Aorta (tissue), 5 donors: ENCODE data around the gene CSNK1A1L. TPM values are rescaled to one million over a fixed set of nuclear protein-coding genes. Genes with fewer than 3 reads are reported as not detected.

Experiments
- ATAC-seq: fragments of 200-7000 bp; cut with Tn5 transposase; one replicate; pipeline ENCODE4 v1.9.1; 2022; ENCODE audit warnings: moderate library complexity; ENCODE audit not compliant: low FRiP score
- DNase-seq, 2 donors: peaks; one replicate each; pipeline ENCODE4 v3.0.0-alpha.2; 2020
- H3K27ac ChIP-seq, 2 donors: one replicate each; pipeline ENCODE4 v1.5.1; 2013; ENCODE audit warnings: low read length in 2 of 2, mild to moderate bottlenecking in 2 of 2, moderate library complexity in 2 of 2, control low read depth in 1 of 2, inconsistent platforms in 1 of 2, low read depth in 1 of 2
- H3K27me3 ChIP-seq, 2 donors: one replicate each; pipeline ENCODE4 v1.6.1; 2013; ENCODE audit warnings: control low read depth in 1 of 2, low read length in 1 of 2, mild to moderate bottlenecking in 1 of 2, moderate library complexity in 1 of 2; ENCODE audit not compliant: insufficient read depth in 2 of 2, control insufficient read depth in 1 of 2
- H3K36me3 ChIP-seq, 2 donors: one replicate each; pipeline ENCODE4 v1.6.1; 2013; ENCODE audit warnings: control low read depth in 1 of 2, low read length in 1 of 2, mild to moderate bottlenecking in 1 of 2; ENCODE audit not compliant: insufficient read depth in 2 of 2, control insufficient read depth in 1 of 2
- H3K4me1 ChIP-seq, 2 donors: one replicate each; pipeline ENCODE4 v1.6.1; 2013; ENCODE audit warnings: low read length in 2 of 2, control low read depth in 1 of 2, mild to moderate bottlenecking in 1 of 2, moderate library complexity in 1 of 2; ENCODE audit not compliant: insufficient read depth in 2 of 2, control insufficient read depth in 1 of 2
- H3K4me3 ChIP-seq, 2 donors: one replicate each; pipeline ENCODE4 v1.5.1; 2013; ENCODE audit warnings: low read length in 2 of 2, control low read depth in 1 of 2, mild to moderate bottlenecking in 1 of 2
- H3K9me3 ChIP-seq: one replicate; pipeline ENCODE4 v1.6.1; 2013; ENCODE audit warnings: mild to moderate bottlenecking, low read length; ENCODE audit not compliant: control insufficient read depth
- WGBS, 2 donors: extraction: QIAGEN DNeasy Blood & Tissue Kit; methylation state at CpG; one replicate each; pipeline ENCODE4 v1.1.7; 2013; 5-methylcytosine and 5-hydroxymethylcytosine counted together
- intact Hi-C, 2 donors: fragments of 100-400 bp; cut with DNase I; formaldehyde crosslinking; loops; one replicate each; pipeline versions ENCODE4 v1.14.2 to v1.15.0; 2022
- polyA plus RNA-seq, 2 donors: library from polyadenylated mRNA; stranded (reverse); fragments of 200-250 nt; gene quantifications; one replicate each; pipeline ENCODE4 v1.2.3, GENCODE V29; 2013
- total RNA-seq, 2 donors: library from RNA; stranded (reverse); fragmentation: NEBNext Ultra II Directional; extraction: Animal tissue kit (Norgen Biotek cat#: 25700); gene quantifications; one replicate each; pipeline ENCODE4 v1.2.1, GENCODE V29; 2021
- donor health status: healthy with polysubstance abuse.
- donor health status: Bipolar disorder and iron deficiency.
- donor health status: DM: no; HTN: no; CAD: no.
- donor health status: DM: no; HTN: no; CAD: no.
- donor health status: DM: yes; HTN: yes; CAD: no.

Gene CSNK1A1L
- total and polyA plus RNA-seq, 4 donors: not detected

GRCh38 chr13:37076818-37077217, 28.6 kb downstream of the CSNK1A1L start:
- WGBS, 2 donors: 95 to 98% methylated on average over 2 of the region's 2 CpGs
- ATAC-seq (no peak), DNase-seq (no peak)
- no peaks in the 10 kb centered on the region for H3K4me1 ChIP-seq
- no peak overlapping the region for H3K4me3 ChIP-seq
- no peak overlapping the region for H3K27ac ChIP-seq
- no peaks in the 10 kb centered on the region for H3K27me3 ChIP-seq
- H3K36me3 ChIP-seq: no peaks in the 10 kb centered on the region
- H3K9me3 ChIP-seq: no peaks in the 10 kb centered on the region
- intact Hi-C loops: loop anchor here in 1 of 2 donors (10.0 kb wide), 1 partner anchor 528 kb away; no protein-coding TSS in a partner anchor

GRCh38 chr13:37075164-37075563, 30.3 kb downstream of the CSNK1A1L start:
- H3K36me3 ChIP-seq: no peaks in the 10 kb centered on the region
- no peaks in the 10 kb centered on the region for H3K9me3 ChIP-seq
- no peaks in the 10 kb centered on the region for H3K27me3 ChIP-seq
- H3K4me3 ChIP-seq: no peak overlapping the region
- DNase-seq (no peak), ATAC-seq (no peak)
- no peak overlapping the region for H3K27ac ChIP-seq
- intact Hi-C loops: loop anchor here in 1 of 2 donors (10.0 kb wide), 1 partner anchor 530 kb away; no protein-coding TSS in a partner anchor
- 92 to 94% methylated on average over 2 of the region's 2 CpGs for WGBS, 2 donors
- no peaks in the 10 kb centered on the region for H3K4me1 ChIP-seq

GRCh38 chr13:37074703-37075102, 30.8 kb downstream of the CSNK1A1L start:
- ATAC-seq (no peak), DNase-seq (no peak)
- WGBS, 2 donors: 0 to 3% methylated on average over 1 of the region's 1 CpG
- Histone ChIP-seq H3K27me3 (no peaks in the 10 kb centered on the region), H3K4me3 (no peak overlapping the region), H3K27ac (no peak overlapping the region), H3K4me1 (no peaks in the 10 kb centered on the region), H3K36me3 (no peaks in the 10 kb centered on the region), H3K9me3 (no peaks in the 10 kb centered on the region)
- intact Hi-C loops: loop anchor here in 1 of 2 donors (10.0 kb wide), 1 partner anchor 530 kb away; no protein-coding TSS in a partner anchor

GRCh38 chr13:37072024-37072423, 33.4 kb downstream of the CSNK1A1L start:
- intact Hi-C loops: loop anchor here in 1 of 2 donors (10.0 kb wide), 1 partner anchor 533 kb away; no protein-coding TSS in a partner anchor
- WGBS, 2 donors: 70 to 75% methylated on average over 4 of the region's 4 CpGs

GRCh38 chr13:37070956-37071355, 34.5 kb downstream of the CSNK1A1L start:
- intact Hi-C loops: loop anchor here in 1 of 2 donors (10.0 kb wide), 1 partner anchor 534 kb away; no protein-coding TSS in a partner anchor
- Histone ChIP-seq H3K4me3 (no peak overlapping the region), H3K36me3 (no peaks in the 10 kb centered on the region), H3K27me3 (no peaks in the 10 kb centered on the region), H3K27ac (no peak overlapping the region), H3K4me1 (no peaks in the 10 kb centered on the region), H3K9me3 (no peaks in the 10 kb centered on the region)
- DNase-seq (no peak), ATAC-seq (no peak)
- 62 to 69% methylated on average over 7 of the region's 7 CpGs for WGBS, 2 donors

More at GRCh38 chr13:37072024-37072423, 33.4 kb downstream of the CSNK1A1L start:
- Histone ChIP-seq H3K27me3 (no peaks in the 10 kb centered on the region), H3K9me3 (no peaks in the 10 kb centered on the region), H3K4me1 (no peaks in the 10 kb centered on the region), H3K27ac (no peak overlapping the region), H3K36me3 (no peaks in the 10 kb centered on the region), H3K4me3 (no peak overlapping the region)
- no peak for ATAC-seq
- DNase-seq: no peak

- ATAC-seq: no peak
- WGBS, 2 donors: 93% methylated on average over 9 of the region's 9 CpGs
- Histone ChIP-seq H3K4me3 (no peak overlapping the region), H3K9me3 (no peaks in the 10 kb centered on the region), H3K27me3 (no peaks in the 10 kb centered on the region), H3K27ac (no peak overlapping the region), H3K36me3 (no peaks in the 10 kb centered on the region), H3K4me1 (no peaks in the 10 kb centered on the region)
- no peak for DNase-seq
- intact Hi-C loops: loop anchor here in 1 of 2 donors (10.0 kb wide), 1 partner anchor 535 kb away; no protein-coding TSS in a partner anchor
Measured at GRCh38 chr13:37070145-37070695, 35.2 kb downstream of the CSNK1A1L start.

GRCh38 chr13:37069597-37070103, 35.8 kb downstream of the CSNK1A1L start:
- H3K27me3 ChIP-seq: no peaks in the 10 kb centered on the region
- ATAC-seq (no peak), DNase-seq (no peak)
- no peak overlapping the region for H3K27ac ChIP-seq
- intact Hi-C loops: loop anchor here in 1 of 2 donors (10.0 kb wide), 1 partner anchor 535 kb away; no protein-coding TSS in a partner anchor
- no peaks in the 10 kb centered on the region for H3K36me3 ChIP-seq
- WGBS, 2 donors: 90 to 92% methylated on average over 22 of the region's 22 CpGs
- no peak overlapping the region for H3K4me3 ChIP-seq
- no peaks in the 10 kb centered on the region for H3K4me1 ChIP-seq
- H3K9me3 ChIP-seq: no peaks in the 10 kb centered on the region

- Histone ChIP-seq H3K4me1 (no peaks in the 10 kb centered on the region), H3K27me3 (no peaks in the 10 kb centered on the region), H3K36me3 (no peaks in the 10 kb centered on the region), H3K4me3 (no peak overlapping the region), H3K9me3 (no peaks in the 10 kb centered on the region), H3K27ac (no peak overlapping the region)
- DNase-seq: no peak
- no peak for ATAC-seq
- intact Hi-C loops: no loop called here
Measured at GRCh38 chr13:37068962-37069361, 36.5 kb downstream of the CSNK1A1L start.

- DNase-seq: no peak
- intact Hi-C loops: no loop called here
- no peak for ATAC-seq
- Histone ChIP-seq H3K36me3 (no peaks in the 10 kb centered on the region), H3K4me3 (no peak overlapping the region), H3K4me1 (no peaks in the 10 kb centered on the region), H3K27ac (no peak overlapping the region), H3K9me3 (no peaks in the 10 kb centered on the region), H3K27me3 (no peaks in the 10 kb centered on the region)
- 83 to 87% methylated on average over 2 of the region's 2 CpGs for WGBS, 2 donors
Measured at GRCh38 chr13:37067874-37068273, 37.6 kb downstream of the CSNK1A1L start.
